Activated T-helper 17 cell treated with anti-CD3 and anti-CD28 coated beads, Interleukin-2, amount 50 U/mL, for 72 hours (primary cell): ENCODE results near the gene NAGPA. TPM values are rescaled to one million over a fixed set of nuclear protein-coding genes. Genes with fewer than 3 reads are reported as not detected.

Source experiments
- ATAC-seq: fragments of 150-1000 bp; cut with Tn5 transposase; replicated peaks from 2 replicates; pipeline ENCODE4 v1.10.0; 2021; ENCODE audit warnings: mild to moderate bottlenecking, moderate library complexity
- H3K27ac Mint-ChIP-seq: one replicate; pipeline ENCODE4 v1.8.0; 2022; ENCODE audit warnings: mixed read lengths
- H3K27me3 Mint-ChIP-seq: one replicate; pipeline ENCODE4 v1.8.0; 2022; ENCODE audit warnings: mixed read lengths
- H3K36me3 Mint-ChIP-seq: one replicate; pipeline ENCODE4 v1.8.0; 2022; ENCODE audit warnings: low read depth, mild to moderate bottlenecking, mixed read lengths
- H3K4me1 Mint-ChIP-seq: one replicate; pipeline ENCODE4 v1.8.0; 2022; ENCODE audit warnings: mixed read lengths
- H3K4me3 Mint-ChIP-seq: one replicate; pipeline ENCODE4 v1.8.0; 2022; ENCODE audit warnings: mild to moderate bottlenecking, mixed read lengths
- H3K9me3 Mint-ChIP-seq: one replicate; pipeline ENCODE4 v1.8.0; 2022; ENCODE audit warnings: mixed read lengths
- total RNA-seq, 2 donors: library from RNA; stranded (reverse); gene quantifications; one replicate each; pipeline ENCODE4 v1.2.3, GENCODE V29; 2022

NAGPA gene
- total RNA-seq, 2 donors from 2014 or later = 8.5 to 18.6 TPM

- H3K27me3 Mint-ChIP-seq = no peaks in the 10 kb centered on the region
- peaks cover 14% of the 10 kb centered on the region for H3K4me1 Mint-ChIP-seq
- no peak overlapping the region for H3K27ac Mint-ChIP-seq
- H3K9me3 Mint-ChIP-seq = no peaks in the 10 kb centered on the region
- no peak overlapping the region for H3K4me3 Mint-ChIP-seq
- ATAC-seq = no peak
- peaks cover 9% of the 10 kb centered on the region for H3K36me3 Mint-ChIP-seq
Measured at GRCh38 chr16:5069048-5069447, 35.3 kb upstream of the NAGPA start.

DNA sequence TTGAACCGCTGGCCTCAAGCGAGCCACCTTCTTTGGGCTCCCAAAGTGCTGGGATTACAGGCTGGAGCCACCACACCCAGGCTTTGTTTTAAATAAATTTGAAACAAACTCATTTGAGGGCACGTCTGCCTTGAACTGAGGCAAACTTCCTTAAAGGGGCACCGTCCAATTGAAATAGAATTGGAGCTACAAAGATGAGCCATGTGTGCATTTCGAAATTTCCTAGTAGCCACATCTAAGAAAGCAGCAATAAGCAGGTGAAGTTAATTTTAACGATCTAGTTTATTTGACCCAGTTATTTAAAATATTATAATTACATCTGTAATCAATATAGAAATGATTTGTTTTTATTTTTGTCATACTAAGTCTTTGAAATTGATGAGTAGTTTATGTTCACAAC is 32.8 kb upstream of the NAGPA start:
- Mint-ChIP-seq H3K27ac (no peak overlapping the region), H3K27me3 (no peaks in the 10 kb centered on the region), H3K4me3 (no peak overlapping the region), H3K4me1 (peaks cover 9% of the 10 kb centered on the region), H3K9me3 (no peaks in the 10 kb centered on the region), H3K36me3 (peaks cover 2% of the 10 kb centered on the region)
- no peak for ATAC-seq

DNA sequence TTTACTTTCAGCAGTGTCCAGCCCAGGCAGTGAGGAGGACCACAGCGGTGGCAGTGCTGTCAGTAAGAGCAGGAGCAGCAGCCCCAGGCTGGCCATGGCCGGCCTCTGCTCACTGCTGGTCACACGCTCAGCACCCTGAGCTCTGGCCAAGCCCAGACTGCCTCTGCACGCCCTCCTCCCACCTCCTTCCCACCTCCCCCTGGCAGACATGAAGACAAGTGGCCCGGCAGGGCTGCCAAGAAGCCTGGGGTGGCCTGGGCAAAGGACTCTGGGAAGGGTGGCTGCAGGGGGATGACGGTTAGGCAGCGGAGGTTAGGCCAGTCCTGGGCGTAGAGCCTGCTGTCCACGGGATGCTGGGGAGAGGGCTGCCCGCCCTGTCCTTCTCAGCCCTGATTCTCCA is 32.1 kb upstream of the NAGPA start, which contains the start of gene C16orf89:
Gene C16orf89 (minus strand): TSS at position 144 of the 400 bp plus-strand sequence. CDS start 48 bp downstream, at position 96.
- H3K4me3 Mint-ChIP-seq = no peak within 1 kb of the TSS
- peaks cover 2% of the 10 kb centered on the region for H3K4me1 Mint-ChIP-seq
- no peak for ATAC-seq
- no peaks in the 10 kb centered on the region for H3K9me3 Mint-ChIP-seq
- H3K36me3 Mint-ChIP-seq = no peaks in the 10 kb centered on the region
- H3K27ac Mint-ChIP-seq = no peak within 1 kb of the TSS
- no peaks in the 10 kb centered on the region for H3K27me3 Mint-ChIP-seq

GRCh38 chr16:5065326-5065725 is 31.6 kb upstream of the NAGPA start:
- H3K36me3 Mint-ChIP-seq = no peaks in the 10 kb centered on the region
- H3K9me3 Mint-ChIP-seq = no peaks in the 10 kb centered on the region
- H3K4me1 Mint-ChIP-seq = no peaks in the 10 kb centered on the region
- H3K27ac Mint-ChIP-seq = no peak overlapping the region
- no peaks in the 10 kb centered on the region for H3K27me3 Mint-ChIP-seq
- ATAC-seq = no peak
- H3K4me3 Mint-ChIP-seq = no peak overlapping the region

- Mint-ChIP-seq H3K4me1 (no peaks in the 10 kb centered on the region), H3K36me3 (no peaks in the 10 kb centered on the region), H3K27me3 (no peaks in the 10 kb centered on the region), H3K27ac (no peak overlapping the region), H3K4me3 (no peak overlapping the region), H3K9me3 (no peaks in the 10 kb centered on the region)
- ATAC-seq = no peak
Measured at GRCh38 chr16:5064915-5065314, 31.2 kb upstream of the NAGPA start.

GRCh38 chr16:5062790-5063765 is 29.3 kb upstream of the NAGPA start:
- Mint-ChIP-seq H3K9me3 (no peaks in the 10 kb centered on the region), H3K4me3 (no peak overlapping the region), H3K4me1 (no peaks in the 10 kb centered on the region), H3K27me3 (no peaks in the 10 kb centered on the region), H3K27ac (no peak overlapping the region), H3K36me3 (no peaks in the 10 kb centered on the region)
- no peak for ATAC-seq

DNA sequence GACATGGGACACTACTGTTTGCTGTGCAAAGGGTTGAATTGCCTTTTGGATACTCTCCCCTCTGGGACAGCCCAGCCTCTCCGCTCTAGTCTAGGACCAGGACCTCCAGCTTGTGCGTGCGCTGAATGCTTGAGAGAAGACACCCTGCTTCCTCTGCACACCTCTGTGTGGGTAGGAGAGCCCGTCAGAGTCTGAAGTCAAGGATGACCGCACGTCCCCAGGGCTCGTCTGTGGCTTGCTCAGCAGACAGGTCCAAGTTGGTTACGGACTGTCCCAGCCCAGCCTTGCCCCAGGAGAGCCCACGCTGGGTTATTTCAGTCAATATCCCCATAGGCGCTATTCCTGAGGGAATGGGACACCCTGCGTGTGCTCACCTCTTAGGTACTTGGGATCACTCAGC is 28.3 kb upstream of the NAGPA start:
- Mint-ChIP-seq H3K27me3 (no peaks in the 10 kb centered on the region), H3K9me3 (no peaks in the 10 kb centered on the region), H3K4me3 (no peak overlapping the region), H3K27ac (no peak overlapping the region), H3K4me1 (no peaks in the 10 kb centered on the region), H3K36me3 (no peaks in the 10 kb centered on the region)
- ATAC-seq = no peak

DNA sequence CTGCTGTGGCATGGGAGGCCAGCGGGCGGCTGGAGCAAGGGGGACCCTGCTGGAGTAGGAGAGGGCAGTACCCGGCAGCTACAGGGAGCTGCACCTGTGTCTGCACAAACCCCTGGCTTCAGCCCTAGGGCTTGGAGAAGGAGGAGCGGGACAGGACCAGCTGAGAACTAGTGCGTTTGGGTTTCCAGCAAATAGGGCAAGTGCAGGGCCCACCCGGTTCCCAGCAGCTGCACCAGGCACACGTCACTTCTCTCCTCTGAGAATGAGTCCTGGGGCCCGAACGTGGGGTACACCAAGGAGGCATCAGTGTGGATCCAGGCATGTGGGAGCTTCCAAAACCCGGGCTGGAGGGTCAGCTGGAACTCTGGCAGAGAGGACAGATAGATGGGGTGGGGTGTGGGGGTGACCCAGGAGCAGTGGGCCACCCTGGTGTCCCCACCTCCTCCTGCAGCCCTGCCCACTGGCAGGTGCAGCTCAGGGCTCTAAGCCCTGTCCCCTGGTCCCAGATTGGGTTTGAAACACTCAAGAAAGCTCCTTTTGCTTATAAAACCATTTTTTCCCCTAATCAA is 26.4 kb upstream of the NAGPA start:
- no peak overlapping the region for H3K4me3 Mint-ChIP-seq
- H3K36me3 Mint-ChIP-seq = no peaks in the 10 kb centered on the region
- H3K27ac Mint-ChIP-seq = no peak overlapping the region
- H3K9me3 Mint-ChIP-seq = no peaks in the 10 kb centered on the region
- H3K4me1 Mint-ChIP-seq = no peaks in the 10 kb centered on the region
- no peak for ATAC-seq
- no peaks in the 10 kb centered on the region for H3K27me3 Mint-ChIP-seq

DNA sequence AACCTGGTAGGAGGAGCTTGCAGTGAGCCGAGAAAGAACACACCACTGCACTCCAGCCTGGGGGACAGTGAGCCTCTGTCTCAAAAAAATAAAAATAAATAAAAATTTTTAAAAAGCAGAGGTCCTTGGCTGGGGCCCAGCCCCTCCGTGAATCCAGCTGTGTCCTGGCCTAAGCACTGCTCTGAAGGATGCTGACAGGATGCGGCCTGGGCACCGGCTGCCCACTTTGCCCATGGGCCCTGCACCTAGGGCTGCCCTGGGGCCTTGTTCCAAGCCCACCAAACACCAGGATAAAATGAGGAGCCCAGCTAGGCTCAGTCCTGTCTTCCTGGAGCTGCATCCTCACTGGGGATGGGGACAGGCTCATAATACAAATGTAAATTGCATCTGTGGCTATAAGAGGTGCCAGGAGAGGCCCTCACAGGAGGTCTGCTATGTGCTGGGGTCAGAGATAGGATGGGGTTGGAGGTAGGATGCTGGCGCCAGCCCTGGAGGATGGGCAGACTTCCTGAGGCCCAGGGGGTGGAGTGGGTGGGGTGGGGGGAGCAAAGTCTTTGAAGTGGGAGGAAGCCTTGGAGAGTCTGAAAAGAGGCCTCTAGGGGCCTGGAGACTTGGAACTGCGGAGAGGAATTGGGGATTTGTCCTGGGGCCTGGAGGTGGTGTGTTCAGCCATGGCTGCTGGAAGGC is 25.8 kb upstream of the NAGPA start:
- Mint-ChIP-seq H3K4me3 (no peak overlapping the region), H3K4me1 (no peaks in the 10 kb centered on the region)

GRCh38 chr16:5058476-5058875 is 24.7 kb upstream of the NAGPA start:
- Mint-ChIP-seq H3K4me3 (no peak overlapping the region), H3K36me3 (no peaks in the 10 kb centered on the region), H3K27me3 (no peaks in the 10 kb centered on the region), H3K9me3 (no peaks in the 10 kb centered on the region), H3K27ac (no peak overlapping the region), H3K4me1 (no peaks in the 10 kb centered on the region)
- no peak for ATAC-seq

More for the DNA sequence above, 25.8 kb upstream of the NAGPA start:
- no peaks in the 10 kb centered on the region for H3K27me3 Mint-ChIP-seq
- no peak for ATAC-seq
- no peaks in the 10 kb centered on the region for H3K36me3 Mint-ChIP-seq
- no peaks in the 10 kb centered on the region for H3K9me3 Mint-ChIP-seq
- H3K27ac Mint-ChIP-seq = no peak overlapping the region

DNA sequence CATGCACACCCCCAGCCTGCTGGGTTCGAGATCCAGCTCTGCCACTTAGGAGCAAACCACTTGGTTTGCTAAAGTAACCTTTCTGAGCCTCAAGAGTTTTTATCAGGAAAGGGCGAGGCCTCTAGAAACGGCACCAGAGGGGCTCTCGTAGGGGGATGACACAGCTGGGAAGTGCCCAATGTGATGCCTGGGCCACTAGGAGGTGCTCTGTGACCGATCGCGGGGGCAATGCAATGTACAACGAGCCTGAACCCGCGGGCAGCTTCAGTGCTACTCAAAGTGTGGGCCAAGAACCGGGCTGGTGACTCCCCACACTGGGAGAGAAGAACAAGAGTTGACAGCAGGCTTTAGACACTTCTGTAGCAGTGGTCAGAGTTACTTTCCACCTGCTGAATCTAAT is 22.6 kb upstream of the NAGPA start:
- H3K4me1 Mint-ChIP-seq = no peaks in the 10 kb centered on the region
- ATAC-seq = peak; percentile 65
- no peak overlapping the region for H3K27ac Mint-ChIP-seq
- H3K4me3 Mint-ChIP-seq = no peak overlapping the region
- H3K27me3 Mint-ChIP-seq = no peaks in the 10 kb centered on the region
- no peaks in the 10 kb centered on the region for H3K9me3 Mint-ChIP-seq
- no peaks in the 10 kb centered on the region for H3K36me3 Mint-ChIP-seq

DNA sequence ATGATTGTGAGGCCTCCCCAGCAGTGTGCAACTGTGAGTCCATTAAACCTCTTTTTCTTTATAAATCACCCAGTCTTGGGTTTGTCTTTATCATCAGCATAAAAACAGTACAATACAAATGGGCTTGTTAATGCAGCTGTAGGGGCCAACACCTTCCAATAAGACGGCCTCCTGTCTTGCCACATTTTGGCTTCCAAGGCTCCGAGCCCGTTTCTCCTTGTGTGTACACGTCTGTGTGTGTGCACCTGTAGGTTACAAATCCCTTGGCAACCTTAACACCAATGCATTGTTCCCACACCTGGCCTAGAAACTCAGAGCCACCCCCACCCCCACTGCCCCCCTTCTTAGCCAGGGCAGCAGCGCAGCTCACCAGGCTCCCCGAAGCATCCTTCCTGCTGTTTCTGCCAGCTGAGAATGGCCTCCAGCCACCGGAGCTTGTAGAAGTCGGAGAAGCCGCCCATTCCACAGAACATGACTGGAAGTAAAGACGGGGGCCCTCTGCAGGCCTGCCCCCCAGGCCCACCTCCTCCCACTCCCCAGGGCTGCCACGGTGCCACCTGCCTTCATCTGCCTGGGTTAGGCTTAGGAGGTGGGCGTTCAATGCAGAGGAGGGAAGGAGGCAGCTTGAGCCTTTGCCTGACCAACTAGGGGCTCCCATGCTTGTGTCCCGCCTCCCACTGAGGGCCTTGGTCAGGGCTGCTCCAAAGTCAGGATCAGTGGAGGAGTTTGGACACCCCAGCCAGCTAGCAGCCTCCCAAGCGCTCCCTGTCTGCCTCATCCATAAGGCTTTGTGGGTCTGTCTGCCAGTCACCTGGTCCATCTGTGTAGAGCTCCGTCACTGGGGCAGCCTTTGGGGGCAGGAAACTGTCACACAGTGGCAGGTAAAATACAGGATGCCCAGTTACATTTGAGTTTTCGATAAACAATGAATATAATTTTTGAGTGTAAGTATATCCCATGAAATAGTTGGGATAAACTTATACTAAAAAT is 21.4 kb upstream of the NAGPA start:
- no peaks in the 10 kb centered on the region for H3K27me3 Mint-ChIP-seq
- H3K9me3 Mint-ChIP-seq = no peaks in the 10 kb centered on the region
- H3K4me3 Mint-ChIP-seq = no peak overlapping the region
- ATAC-seq = no peak
- no peaks in the 10 kb centered on the region for H3K4me1 Mint-ChIP-seq
- no peaks in the 10 kb centered on the region for H3K36me3 Mint-ChIP-seq
- no peak overlapping the region for H3K27ac Mint-ChIP-seq

DNA sequence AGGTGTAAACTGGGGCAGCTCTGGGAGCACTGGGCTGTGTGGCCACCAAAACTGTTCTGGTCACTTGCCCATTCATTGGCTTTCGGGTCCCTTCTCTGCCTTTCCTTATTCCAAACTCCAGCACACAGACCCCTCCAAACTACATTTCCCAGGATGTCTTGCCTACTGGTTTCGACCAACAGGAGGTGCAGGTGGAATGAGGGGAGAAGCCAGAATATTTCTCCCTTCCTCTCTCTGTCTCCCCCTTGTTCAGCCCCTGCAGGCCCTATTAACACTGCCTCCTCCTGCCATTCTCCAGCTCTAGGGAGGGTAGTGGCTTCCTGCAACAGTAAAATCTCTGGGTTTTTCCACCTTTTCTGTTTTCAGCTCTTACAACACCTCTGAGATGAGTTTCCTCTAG is 13.2 kb upstream of the NAGPA start:
- H3K36me3 Mint-ChIP-seq = no peaks in the 10 kb centered on the region
- no peaks in the 10 kb centered on the region for H3K9me3 Mint-ChIP-seq
- ATAC-seq = no peak
- H3K4me3 Mint-ChIP-seq = no peak overlapping the region
- H3K27me3 Mint-ChIP-seq = no peaks in the 10 kb centered on the region
- H3K27ac Mint-ChIP-seq = no peak overlapping the region
- H3K4me1 Mint-ChIP-seq = no peaks in the 10 kb centered on the region
